Activated CD8-positive, alpha-beta memory T cell treated with anti-CD3 and anti-CD28 coated beads for 36 hours (primary cell): ENCODE measurements around the gene SH2D3A. TPM values are rescaled to one million over a fixed set of nuclear protein-coding genes. Genes with fewer than 3 reads are reported as not detected.
"Not testable (repeated sequence)": the region's sequence is repeated elsewhere in the genome, so short reads cannot be mapped to it uniquely, and the experiment has no call there.

Experiments
- CTCF ChIA-PET: fragments of 350-600 bp; sonication (Branson Sonifier 250); formaldehyde crosslinking; loops from one replicate; lab custom pipeline; 2021; ENCODE audit warnings: antibody characterized with exemption; lab: Charles Lee
- POLR2A ChIA-PET: fragments of 350-600 bp; sonication (Branson Sonifier 250); formaldehyde crosslinking; loops from one replicate; lab custom pipeline; 2021; ENCODE audit warnings: antibody characterized with exemption; lab: Charles Lee
- total RNA-seq, 2 experiments: library from RNA; stranded (reverse); gene quantifications; one replicate each; pipeline ENCODE4 v1.2.3, GENCODE V29; 2021

Gene SH2D3A
- total RNA-seq, 2 experiments from 2014 or later, result 18.1 to 20.3 TPM

GRCh38 chr19:6708913-6709312, 58.3 kb downstream of the SH2D3A start:
- CTCF ChIA-PET, result not testable (repeated sequence)

DNA sequence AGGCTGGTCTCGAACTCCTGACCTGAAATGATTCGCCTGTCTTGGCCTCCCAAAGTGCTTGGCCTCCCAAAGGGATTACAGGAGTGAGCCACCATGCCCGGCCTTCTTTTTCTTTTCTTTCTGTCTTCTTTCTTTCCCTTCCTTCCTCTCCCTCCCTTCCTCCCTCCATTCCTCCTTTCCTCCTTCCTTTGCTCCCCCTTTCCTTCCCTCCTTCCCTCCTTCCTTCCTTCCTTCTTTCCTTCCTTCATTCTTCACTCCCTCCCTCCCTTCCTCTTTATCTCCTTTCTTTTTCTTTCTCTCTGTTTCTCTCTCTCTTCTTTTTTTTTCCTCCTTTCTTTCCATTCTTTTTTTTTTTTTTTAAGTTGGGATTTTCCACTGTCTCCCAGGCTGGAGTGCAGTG, 58.9 kb downstream of the SH2D3A start:
- POLR2A ChIA-PET, result no interaction called here
- CTCF ChIA-PET, result no interaction called here

More at GRCh38 chr19:6708913-6709312, 58.3 kb downstream of the SH2D3A start:
- POLR2A ChIA-PET, result not testable (repeated sequence)

- ChIA-PET POLR2A (no interaction called here), CTCF (no interaction called here)
Observed at GRCh38 chr19:6707658-6708018, 59.6 kb downstream of the SH2D3A start.

DNA sequence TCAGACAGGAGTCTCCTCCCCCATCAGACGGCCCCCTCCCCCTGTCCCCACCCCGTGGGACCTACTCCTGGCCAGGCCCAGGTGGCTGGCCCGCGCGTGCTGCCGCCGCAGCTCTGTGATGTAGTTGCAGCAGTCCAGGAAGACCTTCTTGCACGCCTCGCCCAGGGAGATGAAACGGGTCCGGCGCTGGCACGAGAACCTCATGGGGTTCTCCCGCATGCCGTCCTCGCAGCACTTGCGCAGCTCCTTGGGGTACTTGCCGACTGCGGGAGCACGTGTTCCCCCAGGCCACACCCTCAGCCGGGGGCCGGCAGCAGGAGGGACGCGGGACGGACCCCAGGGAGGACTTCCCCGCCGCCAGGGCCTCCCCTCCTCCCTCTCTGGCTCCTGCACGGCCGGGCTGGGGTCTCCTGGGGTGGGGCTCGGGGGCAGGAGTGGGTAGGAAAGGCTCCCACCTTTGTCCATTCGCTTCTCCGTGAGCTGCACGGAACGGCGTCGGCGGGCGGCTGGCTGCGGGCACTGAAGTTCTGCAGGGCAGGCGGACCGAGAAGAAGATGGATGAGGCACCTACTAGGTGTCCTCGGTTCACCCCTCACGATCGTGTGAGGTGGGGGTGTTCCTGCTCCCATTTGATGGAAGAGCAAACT, 60.1 kb downstream of the SH2D3A start:
- POLR2A ChIA-PET, result no interaction called here
- CTCF ChIA-PET, result no interaction called here

- ChIA-PET CTCF (no interaction called here), POLR2A (no interaction called here)
Observed at GRCh38 chr19:6706633-6706958, 60.6 kb downstream of the SH2D3A start.

DNA sequence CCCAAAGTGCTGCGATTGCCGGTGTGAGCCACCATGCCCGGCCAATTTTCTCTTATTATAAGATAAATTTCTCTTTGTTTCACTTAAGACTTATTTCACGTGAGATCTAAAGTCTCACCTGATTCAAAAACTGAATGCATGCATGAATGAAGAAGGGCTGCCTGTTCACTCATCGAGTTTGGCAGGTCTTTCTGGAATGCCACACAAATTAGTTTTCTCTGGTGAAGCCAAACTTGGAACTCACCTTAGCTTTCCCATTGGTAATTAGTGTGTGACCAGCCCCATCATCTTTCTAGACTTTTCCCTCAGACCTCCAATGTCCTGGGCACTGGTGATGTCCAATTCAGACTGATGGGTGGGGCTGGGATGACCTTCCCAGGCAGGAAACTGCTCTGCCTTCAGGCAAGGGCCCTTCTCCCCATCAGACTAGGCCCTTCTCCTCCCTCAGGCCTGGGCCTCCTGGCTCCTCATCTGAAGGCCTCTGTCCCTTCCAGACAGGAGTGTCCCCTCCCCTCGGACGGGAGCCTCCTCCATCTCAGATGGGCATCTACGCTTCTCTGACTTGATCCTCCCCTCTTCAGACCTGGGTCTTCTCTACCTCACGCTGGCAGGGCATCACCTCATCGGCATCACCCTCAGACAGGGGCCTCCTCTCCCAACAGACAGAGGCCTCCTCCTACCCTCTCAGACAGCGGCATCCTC, 61.2 kb downstream of the SH2D3A start:
- ChIA-PET POLR2A (no interaction called here), CTCF (interaction anchor here (0.6 kb wide), 1 partner anchor 25 kb away, joined by 3 read pairs; no protein-coding TSS in a partner anchor)

Other genes with a start within 250 kb of the SH2D3A start
- 1 to 10 TPM; 5.1 to 6.3 TPM for gene TNFSF9, start 236.4 kb downstream of the SH2D3A start, total RNA-seq
- 10 to 100 TPM; 41.2 to 43.3 TPM for gene CD70, start 176.3 kb downstream of the SH2D3A start, total RNA-seq
- 100 to 1,000 TPM; 101 to 104 TPM for gene TNFSF14, start 97.3 kb downstream of the SH2D3A start, total RNA-seq
- gene C3, start 46.8 kb downstream of the SH2D3A start, total RNA-seq, result under 1 TPM; 0.74 to 0.88 TPM
- gene GPR108, start 29.9 kb downstream of the SH2D3A start, total RNA-seq, result 10 to 100 TPM; 63.2 to 74.7 TPM
- 10 to 100 TPM; 42.6 to 43.4 TPM for gene TRIP10, start 27.8 kb downstream of the SH2D3A start, total RNA-seq
- gene VAV1, start 5.3 kb upstream of the SH2D3A start, total RNA-seq, result 10 to 100 TPM; 59.5 to 59.7 TPM
- gene ADGRE1, start 120.1 kb upstream of the SH2D3A start, total RNA-seq, result under 1 TPM; 0.44 TPM